GM23248 (cell line): ENCODE data around the gene PDK1.

Experiments used
- EZH2 ChIP-seq: fragments of 200-600 bp; sonication (generic); IDR thresholded peaks from 2 replicates; pipeline ENCODE4 v1.6.1; 2018; ENCODE audit warnings: antibody characterized with exemption, mild to moderate bottlenecking; ENCODE audit not compliant: insufficient read depth, poor library complexity, severe bottlenecking
- EZH2phosphoT487 ChIP-seq: fragments of 200-600 bp; sonication (generic); IDR thresholded peaks from 2 replicates; pipeline ENCODE4 v1.6.1; 2018; ENCODE audit warnings: antibody characterized with exemption, moderate library complexity, mild to moderate bottlenecking, low read depth; ENCODE audit not compliant: insufficient read depth

DNA sequence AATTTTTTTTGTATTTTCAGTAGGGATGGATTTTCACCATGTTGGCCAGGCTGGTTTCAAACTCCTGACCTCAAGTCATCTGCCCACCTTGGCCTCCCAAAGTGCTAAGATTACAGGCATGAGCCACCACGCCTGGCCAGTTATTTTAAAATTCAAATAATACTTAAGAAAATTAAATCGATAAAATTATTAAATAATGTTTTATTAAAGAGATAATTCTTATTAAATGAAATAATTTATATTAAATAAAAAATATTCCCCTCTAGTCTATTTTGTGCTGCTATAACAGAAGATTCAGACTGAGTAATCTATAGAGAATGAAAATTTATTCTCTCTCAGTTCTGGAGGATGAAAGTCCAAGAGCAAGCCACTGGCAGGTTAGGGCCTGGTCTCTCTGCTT is 61.2 kb downstream of the PDK1 start:
- no peak for TF ChIP-seq EZH2
- no peak for TF ChIP-seq EZH2phosphoT487
